ENCODE data around the gene UQCC2.

UQCC2 gene

DNA sequence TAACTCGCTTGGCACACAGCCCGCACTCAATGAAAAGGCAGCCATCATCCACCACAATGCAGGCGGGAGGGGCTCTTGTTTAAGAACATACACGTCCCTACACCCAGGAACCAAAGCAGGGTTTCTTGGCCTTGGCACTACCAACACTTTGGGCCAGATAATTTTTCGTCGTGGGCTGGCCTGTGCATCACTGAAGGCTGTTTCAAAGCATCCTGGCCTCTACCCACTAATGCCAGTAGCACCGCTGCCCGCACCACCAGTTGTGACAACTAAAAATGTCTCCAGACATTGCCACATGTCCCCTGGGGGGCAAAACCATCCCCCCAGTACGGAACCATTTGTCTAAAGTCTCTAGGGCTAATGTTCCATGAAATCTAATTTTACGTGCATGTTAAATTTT lies 13.0 kb downstream of the UQCC2 start:
- H3K27ac ChIP-seq = no peak overlapping the region
- no peak for TF ChIP-seq ZFX (IDR thresholded peaks at IDR 0.05)
- TF ChIP-seq, protein P1, sequence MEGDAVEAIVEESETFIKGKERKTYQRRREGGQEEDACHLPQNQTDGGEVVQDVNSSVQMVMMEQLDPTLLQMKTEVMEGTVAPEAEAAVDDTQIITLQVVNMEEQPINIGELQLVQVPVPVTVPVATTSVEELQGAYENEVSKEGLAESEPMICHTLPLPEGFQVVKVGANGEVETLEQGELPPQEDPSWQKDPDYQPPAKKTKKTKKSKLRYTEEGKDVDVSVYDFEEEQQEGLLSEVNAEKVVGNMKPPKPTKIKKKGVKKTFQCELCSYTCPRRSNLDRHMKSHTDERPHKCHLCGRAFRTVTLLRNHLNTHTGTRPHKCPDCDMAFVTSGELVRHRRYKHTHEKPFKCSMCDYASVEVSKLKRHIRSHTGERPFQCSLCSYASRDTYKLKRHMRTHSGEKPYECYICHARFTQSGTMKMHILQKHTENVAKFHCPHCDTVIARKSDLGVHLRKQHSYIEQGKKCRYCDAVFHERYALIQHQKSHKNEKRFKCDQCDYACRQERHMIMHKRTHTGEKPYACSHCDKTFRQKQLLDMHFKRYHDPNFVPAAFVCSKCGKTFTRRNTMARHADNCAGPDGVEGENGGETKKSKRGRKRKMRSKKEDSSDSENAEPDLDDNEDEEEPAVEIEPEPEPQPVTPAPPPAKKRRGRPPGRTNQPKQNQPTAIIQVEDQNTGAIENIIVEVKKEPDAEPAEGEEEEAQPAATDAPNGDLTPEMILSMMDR (conservative IDR thresholded peaks at IDR 0.05) = no peak

DNA sequence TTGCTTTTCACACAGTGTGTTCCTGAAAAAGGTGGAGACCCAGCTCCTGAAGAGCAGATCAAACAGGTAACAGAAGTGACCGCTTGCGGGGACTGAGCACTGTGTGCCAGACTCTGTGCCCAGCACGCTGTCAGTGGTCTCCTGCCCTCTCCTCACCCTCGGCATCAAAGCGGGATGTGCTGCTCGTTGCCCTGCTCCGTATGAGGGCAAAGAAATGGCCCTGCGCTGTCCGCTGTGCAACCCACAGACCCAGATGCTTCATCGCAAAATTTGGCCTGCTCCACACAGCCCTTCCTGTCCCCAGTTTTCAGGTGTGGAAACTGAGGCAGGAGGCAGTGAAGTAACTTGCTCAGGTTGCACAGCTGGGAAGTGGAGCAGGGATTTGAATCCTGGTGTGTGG lies 13.7 kb downstream of the UQCC2 start:
- H3K27ac ChIP-seq = peak overlapping the region; percentile 57
- TF ChIP-seq, protein P1 (conservative IDR thresholded peaks at IDR 0.05) = no peak
- no peak for TF ChIP-seq ZFX (IDR thresholded peaks at IDR 0.05)

DNA sequence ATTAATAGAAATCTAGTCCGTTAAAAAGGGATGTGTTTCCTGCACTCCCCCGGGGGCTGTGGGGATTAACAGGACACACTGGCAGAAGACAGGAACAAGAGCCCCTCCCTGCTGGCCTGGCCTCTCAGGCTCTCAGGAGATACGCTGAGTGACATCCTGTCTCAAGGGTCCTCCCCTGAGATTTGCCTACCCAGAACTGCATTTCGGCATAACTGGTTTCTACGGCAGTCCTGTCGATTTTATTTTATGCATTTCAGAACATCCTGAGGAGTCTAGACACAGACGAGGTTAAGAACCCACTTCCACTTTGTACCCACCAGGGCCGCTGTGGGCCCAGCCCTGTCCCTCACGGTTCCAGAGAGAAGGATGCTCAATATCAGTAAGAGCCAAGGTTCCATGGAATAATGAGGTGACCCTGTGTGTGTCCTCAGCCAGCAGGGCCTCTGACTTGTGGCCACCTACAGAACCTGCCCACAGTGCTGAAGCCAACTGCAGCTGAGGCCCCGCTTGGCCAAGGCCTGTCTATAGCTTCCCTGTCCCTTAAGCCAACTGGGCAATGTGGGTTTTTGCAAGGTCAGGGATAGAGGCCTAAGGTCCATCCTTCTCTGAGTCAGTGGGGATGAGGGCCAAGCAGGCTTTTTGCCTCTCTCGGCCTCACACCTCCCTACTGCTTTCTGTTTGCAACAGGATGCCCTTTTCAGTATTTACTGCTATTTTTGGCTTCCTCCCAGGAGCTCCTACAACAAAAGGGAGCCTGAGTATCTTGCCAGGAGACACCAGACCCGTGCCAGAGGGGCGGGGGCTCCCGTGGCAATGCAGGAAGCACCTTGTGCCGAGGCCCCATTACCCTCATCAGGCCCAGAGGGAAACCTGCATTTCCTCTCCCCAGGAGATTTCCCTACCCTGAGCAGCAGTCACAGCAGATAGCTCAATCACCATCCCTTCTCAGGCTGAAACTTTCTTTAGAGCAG lies 14.7 kb downstream of the UQCC2 start:
- H3K27ac ChIP-seq = peak overlapping the region; percentile 57
- TF ChIP-seq ZFX (IDR thresholded peaks at IDR 0.05) = no peak
- TF ChIP-seq, protein P1 (conservative IDR thresholded peaks at IDR 0.05) = no peak

DNA sequence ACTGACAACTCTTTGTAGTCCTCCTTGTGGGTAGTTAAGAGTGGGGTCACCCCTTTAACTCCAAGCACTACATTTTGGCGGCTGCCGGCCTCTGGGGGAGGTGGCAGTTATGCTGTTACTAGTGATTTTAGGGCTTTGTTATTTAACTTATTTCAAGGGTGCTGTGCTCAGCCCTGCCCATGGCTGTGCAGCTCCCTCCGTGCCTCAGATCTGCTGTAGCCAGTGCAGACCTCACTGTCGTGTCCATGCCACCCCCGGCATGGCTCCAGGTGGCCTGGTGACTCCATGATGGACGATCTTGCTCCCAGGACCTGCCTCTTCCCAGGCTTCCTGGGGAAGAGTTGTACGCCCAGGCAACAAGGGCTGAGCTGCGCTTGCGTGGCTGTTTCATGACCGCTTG lies 15.4 kb downstream of the UQCC2 start:
- peak overlapping the region; percentile 57 for H3K27ac ChIP-seq
- TF ChIP-seq ZFX (IDR thresholded peaks at IDR 0.05) = no peak
- TF ChIP-seq, protein P1 (conservative IDR thresholded peaks at IDR 0.05) = no peak

DNA sequence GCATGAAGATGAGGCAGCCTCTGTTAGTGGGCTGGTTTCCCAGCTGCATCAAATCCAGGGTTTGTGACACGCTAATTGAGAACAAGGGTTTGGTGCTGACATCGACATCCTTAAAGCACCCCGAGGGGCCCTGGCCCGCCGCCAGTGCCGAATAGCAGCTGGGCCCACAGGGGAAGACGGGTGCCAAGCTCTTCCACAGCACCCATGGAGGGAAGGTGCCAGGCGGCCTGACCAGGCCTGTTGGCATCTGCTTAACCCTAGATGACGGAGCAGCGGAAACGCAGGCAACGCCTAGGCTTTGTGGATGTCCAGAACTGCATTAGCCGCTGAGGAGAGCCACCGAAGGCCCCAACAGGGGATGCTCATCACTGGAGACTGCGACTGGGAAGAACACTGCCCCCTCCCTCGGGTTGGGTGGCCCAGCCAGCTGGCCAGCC lies 16.0 kb downstream of the UQCC2 start:
- TF ChIP-seq ZFX (IDR thresholded peaks at IDR 0.05) = no peak
- TF ChIP-seq, protein P1 (conservative IDR thresholded peaks at IDR 0.05) = no peak
- H3K27ac ChIP-seq = no peak overlapping the region

DNA sequence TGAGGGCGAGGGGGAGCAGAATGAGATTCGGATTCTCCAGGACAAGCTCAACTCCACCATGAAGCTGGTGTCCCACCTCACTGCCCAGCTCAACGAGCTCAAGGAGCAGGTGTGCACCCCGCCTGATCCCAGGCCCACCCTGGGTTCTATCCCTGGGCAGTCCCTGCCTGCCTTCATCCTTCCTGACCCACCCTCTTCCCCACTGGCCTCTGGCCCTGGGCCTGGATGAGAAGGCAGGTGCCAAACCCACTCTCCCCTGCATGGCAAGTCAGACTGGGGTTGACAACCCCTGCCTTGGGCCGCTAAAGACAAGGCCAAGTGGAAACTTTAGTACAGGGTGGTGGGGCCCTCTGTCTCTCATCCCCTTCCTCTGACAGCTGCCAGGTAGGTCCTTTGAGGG lies 16.5 kb downstream of the UQCC2 start:
- TF ChIP-seq, protein P1 (conservative IDR thresholded peaks at IDR 0.05) = no peak
- TF ChIP-seq ZFX (IDR thresholded peaks at IDR 0.05) = no peak
- no peak overlapping the region for H3K27ac ChIP-seq

DNA sequence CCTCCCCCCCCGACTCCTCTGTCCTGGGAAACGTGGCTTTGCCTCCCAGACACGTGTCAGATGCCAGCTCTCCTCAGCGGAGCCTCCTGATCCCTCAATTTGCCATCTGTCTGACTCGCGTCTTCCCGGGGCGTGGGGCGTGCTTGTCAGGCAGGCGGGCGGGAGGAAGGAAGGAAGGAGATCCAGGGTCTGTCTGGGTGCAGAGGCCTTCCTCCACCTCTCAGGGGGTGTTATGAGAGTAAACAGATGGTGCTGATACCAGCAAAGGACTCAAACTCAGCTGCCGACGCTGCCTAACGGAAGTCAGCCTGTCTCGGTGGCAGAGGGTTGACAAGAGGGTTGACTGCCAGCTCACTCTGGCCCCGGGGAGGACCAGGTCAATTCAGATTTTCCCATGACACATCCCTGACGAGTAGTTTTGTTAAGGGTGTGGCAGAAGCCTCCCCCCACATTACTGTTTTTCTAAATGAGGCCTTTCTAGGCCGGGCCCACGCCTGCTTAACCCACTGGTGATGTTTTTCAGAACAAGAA lies 17.0 kb downstream of the UQCC2 start:
- TF ChIP-seq ZFX (IDR thresholded peaks at IDR 0.05) = no peak
- TF ChIP-seq, protein P1 (conservative IDR thresholded peaks at IDR 0.05) = no peak
- H3K27ac ChIP-seq = no peak overlapping the region; the same call in 1 of the 2 replicates

Measured in C4-2B (cell line).